Measurements from ENCODE around the gene SMYD3.
A peak's percentile ranks its signal among the peaks of the same experiment; 100 is the strongest.
"Not testable (repeated sequence)": the region's sequence is repeated elsewhere in the genome, so short reads cannot be mapped to it uniquely, and the experiment has no call there.

SMYD3 gene

DNA sequence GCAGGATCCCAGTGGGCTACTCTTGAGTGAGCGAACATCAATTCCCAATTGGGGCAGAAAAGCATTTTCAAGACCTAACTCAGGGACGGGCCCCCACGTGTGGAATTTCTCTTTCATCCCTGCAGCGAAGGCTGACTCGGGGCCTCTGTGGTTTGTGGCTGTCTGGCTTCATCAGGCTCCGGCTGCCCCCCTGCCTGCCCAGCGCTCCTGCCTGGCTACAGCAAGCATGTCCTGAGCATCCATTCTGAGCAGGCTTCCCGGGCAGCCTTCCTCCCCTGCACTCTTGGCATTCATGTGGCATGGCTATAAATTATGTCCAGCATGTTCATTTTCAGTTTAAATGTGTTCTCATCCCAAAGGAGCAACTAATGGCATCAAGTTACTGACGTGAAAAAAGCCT is 764.2 kb downstream of the SMYD3 start:
- peak; percentile 62 for DNase-seq

DNA sequence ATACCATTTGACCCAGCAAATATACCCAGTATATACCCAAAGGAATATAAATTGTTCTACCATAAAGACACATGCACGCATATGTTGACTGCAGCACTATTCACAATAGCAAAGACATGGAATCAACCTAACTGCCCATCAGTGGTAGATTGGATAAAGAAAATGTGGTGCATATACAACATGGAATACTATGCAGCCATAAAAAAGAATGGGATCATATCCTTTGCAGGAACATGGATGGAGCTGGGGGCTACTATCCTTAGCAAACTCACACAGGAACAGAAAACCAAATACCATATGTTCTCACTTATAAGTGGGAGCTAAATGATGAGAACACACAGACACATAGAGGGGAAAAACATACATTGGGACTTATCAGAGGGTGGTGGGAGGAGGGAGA is 766.7 kb downstream of the SMYD3 start:
- DNase-seq, result not testable (repeated sequence)

DNA sequence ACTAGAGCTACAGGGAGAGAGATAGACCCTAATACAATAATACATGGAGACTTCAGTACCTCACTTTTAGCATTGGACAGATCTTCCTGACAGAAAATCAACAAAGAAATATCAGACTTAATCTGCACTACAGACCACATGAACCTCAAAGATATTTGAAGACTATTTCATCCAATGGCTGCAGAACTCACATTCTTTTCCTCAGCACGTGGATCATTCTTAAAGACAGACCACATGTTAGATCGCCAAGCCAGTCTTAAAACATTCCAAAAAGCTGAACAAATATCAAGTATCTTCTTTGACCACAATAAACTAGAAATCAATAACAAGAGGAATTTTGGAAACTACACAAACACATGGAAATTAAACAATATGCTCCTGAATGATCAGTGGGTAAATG is 776.3 kb downstream of the SMYD3 start:
- DNase-seq, result no peak

DNA sequence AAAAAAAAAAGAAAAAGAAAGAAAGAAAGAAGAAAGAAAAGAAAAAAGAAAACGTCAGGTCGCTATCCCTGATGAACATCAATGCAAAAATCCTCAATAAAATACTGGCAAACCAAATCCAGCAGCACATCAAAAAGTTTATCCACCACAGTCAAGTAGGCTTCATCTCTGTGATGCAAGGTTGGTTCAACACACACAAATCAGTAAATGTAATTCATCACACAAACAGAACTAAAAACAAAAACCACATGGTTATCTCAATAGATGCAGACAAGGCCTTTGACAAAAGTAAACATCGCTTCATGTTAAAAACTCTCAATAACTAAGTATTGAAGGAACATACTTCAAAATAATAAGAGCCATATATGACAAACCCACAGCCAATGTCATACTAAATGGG is 779.0 kb downstream of the SMYD3 start:
- DNase-seq, result not testable (repeated sequence)

DNA sequence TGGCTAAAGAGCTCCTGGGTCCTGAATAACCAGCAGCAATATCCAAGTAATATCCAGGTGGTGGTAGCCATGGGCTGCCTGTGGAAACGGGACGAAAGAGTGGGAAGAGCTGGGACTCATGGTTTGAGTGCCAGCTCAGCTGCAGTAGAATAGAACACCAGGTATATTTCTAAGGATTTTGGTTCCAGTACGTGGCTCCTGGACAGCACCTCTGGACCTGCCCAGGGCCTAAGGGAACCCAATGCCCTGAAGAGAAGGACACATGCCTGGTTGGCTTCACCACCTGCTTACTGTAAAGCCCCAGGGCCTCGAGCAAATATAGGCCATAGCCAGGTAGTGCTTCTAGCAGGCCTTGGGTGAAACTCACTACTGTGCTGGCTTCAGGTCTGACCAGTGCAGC is 785.6 kb downstream of the SMYD3 start:
- DNase-seq, result no peak

DNA sequence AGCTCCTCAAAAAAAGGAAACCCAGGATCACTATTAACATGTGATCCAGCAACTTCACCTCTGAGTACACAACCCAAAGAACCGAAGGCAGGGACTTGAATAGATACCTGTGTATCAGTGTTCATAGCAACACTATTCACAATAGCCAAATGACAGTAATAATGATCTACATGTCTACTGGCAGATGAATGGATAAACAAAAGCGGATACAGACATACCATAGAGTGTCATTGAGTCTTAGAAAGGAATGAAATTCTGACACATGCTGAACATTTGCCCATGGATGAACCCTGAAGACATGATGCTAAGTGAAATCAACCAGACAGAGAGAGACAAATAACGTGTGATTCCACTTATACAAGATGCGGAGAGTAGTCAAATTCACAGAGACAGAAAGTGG is 788.1 kb downstream of the SMYD3 start:
- DNase-seq, result no peak

DNA sequence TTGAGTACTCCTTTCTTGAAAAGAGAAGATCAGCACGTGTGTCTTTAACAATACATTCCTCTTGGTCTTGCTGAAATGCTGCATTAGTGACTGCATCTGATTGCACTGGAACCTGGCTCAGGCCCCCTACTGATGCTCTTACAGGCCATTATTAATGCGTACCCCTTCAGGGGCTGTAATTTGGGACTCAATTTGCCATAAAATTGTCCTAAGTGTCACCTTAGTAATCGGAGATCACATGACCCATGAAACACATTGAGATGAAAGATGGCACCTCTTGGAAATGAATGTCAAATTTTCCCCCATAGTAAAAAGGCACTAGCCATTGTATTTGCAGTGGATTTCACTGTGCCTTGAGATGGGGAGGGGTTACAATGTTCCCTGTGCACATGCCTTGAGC is 789.0 kb downstream of the SMYD3 start:
- no peak for DNase-seq

DNA sequence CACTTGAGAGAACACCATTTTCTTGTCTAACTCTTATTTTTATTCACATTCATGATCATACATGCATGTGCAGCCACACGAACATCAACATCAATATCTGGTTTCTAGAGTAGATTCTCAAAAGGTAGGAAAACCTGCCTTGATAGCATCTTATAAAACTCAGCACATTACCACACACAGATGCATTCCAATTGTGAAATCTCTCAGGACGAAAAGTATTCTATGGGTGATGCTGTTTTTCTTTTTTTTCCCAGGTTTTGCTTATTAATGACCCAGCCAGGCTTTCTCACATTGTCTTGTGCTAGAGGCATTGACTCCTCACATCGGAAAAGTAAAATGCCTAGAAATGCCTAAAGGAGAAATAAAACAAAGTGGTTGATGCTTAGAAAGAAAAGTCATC is 789.5 kb downstream of the SMYD3 start:
- DNase-seq, result no peak

DNA sequence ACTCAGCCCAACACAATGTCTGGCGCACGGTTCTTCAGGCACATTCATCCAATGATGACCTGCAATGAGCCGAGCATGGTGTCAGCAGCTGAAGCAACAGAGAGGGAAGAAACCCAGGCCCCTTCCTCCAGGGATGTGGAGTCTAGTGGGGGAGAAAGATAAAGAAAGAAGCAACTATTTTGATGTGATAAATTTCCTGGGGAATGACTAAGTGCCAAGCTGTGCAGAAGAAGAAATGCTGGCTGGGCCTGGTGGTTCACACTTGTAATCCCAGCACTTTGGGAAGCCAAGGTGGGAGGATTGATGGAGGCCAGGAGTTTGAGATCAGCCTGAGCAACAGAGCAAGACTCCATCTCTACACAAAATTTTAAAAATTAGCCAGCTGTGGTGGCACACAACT is 790.5 kb downstream of the SMYD3 start:
- DNase-seq, result no peak

DNA sequence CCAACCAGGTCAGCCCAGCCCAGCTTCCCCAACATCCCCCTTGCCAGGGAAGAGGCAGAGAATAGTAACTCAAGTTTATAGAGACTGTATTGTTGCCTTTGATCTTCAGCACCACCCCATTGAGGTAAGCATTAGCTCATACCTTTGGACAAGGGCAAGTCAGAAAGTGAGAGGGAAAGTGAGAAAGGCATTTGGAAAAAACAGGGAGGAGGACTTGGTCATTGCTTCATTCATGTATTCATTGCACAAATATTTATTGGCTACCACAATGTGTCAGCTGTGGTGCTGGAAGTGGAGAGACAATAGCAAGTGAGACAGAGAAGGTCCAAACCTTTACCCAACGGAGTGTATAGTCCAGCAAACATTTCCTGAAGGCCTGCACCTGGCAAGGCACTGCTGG is 791.1 kb downstream of the SMYD3 start:
- DNase-seq, result no peak

DNA sequence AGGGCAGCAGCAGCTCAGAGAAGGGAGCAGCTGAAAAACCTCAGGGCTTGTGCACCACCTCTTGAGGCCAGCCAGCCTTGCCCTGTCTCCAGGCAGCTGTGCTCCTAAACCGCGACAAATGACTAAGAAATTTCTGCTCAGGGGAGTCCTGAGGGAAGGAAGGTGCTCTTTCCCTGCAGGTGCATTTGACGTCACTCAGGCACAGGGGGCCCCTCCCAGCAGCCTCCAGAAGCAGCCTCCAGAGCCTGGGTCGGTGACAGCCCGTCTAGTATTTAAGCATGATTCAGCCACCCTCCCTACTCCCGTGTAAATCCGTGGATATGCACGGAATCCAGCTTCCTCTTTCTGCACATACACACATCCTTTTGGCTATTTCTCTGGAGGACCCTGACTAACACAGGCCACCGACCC is 791.8 kb downstream of the SMYD3 start:
- DNase-seq, result no peak

DNA sequence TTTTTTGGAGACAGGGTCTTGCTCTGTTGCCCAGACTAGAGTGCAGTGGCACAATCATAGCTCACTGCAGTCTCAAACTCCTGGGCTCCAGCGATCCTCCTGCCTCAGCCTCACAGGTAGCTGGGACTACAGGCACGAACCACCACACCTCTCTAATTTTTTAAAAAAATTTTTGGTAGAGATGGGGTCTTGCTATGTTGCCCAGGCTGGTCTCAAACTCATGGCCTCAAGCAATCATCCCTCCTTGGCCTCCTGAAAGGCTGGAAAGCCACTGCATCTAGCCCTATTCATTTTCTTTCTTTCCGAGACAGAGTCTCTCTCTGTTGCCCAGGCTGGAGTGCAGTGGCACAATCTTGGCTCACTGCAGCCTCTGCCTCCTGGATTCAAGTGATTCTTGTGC is 793.1 kb downstream of the SMYD3 start:
- not testable (repeated sequence) for DNase-seq

DNA sequence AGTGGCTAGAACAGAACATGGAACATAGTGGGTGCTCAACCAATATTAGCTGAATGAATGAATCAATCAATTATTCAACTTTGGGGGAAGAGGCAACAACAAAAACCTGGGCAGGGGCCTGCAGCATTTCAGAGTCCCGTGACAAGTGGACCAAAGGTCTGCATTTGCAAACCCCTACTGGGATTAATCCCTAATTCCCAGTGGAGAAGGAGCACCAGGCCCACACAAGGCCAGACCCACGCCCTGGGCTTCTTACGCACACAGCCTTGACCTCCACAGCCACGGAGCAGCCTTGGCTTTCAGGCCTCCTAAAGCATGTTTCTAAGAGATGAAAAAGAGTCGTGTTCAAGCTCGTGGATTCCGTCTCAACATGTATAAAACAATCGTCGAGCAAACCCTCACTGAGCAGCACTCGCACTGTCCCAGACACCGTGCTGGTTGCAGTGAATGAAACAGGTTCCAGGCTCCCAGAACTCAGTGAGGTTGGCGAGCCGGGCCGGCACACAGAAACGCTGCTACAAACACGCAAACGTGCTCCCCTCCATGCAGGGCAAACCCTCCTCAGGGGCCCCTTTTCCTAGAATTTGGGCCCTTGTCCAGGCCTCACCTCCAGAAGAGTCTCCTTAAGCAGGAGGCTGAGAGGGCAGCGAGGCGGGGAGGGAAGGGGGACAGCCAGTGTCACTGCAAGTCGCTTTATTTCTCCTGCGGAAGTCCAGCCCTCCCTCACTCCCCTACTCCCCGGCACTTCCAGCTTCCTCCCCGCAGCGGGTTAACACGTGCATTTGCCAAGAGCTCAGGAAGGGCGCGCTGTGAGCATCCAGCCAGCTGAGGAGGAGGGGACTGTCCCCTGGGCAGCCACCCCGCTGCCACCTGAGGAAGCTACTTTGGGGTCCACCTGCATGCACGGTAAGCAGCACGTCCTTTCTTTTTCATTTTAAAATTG is 795.8 kb downstream of the SMYD3 start:
- DNase-seq, result no peak

DNA sequence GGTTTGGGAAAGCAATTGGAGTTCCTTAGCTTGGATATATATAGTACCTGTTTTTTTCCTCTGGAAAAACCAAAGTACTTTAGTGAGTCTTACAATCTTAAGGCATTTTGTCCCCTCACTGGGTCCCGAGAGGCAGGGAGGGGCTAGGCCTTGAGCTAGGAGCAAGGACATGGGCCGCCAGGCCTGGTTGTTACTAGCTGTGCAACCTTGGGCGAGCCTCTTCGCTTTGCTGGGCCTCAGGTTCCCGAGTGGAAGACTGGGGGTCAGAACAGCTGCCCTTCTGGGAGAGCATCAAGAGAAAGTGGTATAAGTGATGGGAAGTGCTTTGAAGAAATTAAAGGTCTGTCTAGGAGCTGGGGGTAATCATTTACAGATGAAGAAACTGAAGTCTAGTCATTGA is 799.1 kb downstream of the SMYD3 start:
- no peak for DNase-seq

DNA sequence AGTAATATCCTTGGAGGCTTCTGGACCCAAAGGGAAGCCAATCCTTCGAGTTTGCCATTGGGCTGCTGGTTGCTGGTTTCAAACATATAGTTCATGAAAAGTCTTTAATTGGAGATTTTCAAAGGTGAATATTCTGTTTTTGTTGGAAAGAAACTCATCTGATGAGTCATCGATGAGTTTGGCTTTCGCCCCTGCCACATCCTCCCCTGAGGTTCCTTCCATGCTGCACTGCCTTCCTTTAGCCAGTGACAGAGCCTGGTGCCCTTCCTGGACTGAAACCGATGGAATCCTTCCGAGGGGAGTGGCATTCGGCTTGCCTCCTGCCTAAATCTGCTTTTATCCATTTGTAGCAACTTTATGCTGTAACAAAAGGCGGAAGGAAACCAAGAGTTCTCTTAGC is 802.3 kb downstream of the SMYD3 start:
- DNase-seq, result no peak

DNA sequence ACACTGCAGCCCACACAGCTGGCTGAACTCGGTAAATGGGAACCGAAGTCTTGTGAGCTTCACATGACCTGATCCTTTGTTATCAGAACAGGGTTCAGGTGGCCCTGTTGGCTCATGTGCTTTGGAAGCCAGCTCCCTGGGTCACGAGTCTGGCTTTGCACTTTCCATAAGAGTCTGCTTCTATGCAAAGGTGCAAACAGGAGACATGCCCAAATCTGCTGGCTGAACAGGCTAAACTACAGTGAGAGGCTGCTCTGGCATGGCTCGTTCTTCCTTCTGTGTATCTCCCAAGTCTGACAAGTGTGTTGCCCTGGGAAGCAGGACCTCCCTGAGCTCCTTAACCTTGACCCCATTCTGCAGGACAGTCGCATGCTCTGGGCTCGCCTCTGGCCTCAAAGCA is 802.7 kb downstream of the SMYD3 start:
- DNase-seq, result no peak

DNA sequence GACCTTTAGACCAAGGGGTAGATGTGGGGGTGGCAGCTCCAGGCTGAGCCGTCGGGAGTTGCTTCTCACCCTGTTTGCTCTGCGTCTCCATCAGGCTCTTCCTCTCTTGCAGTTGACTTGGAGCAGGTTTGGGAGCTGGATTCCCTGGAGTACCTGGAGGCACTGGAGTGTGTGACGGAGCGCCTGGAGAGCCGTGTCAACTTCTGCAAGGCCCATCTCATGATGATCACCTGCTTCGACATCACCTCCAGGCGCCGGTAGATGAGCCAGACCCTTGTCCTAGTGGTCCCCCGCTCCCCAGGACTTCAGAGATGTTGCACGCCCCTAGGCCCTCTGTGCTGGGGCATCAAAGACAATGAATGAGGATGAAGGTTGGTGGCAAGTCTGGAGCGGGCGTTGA is 804.7 kb downstream of the SMYD3 start:
- no peak for DNase-seq

DNA sequence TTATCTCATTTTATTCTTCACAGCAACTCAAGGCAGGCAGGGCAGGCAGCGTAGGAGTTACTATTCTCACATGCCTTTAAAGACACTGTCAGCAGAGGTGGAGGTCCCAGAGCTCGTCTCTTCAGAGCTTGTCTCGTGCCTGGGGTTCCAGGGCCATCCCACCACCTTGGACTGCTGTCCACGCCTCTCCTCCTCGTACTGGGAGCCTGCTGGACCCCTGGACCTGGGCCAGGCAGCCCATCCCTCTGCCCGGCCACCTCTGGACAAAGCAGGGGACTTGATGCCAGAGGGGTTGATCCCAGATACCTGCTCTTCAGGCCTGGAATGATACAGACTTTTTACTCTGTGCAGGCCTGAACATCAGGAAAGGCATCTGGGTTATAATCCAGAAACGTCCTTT is 805.4 kb downstream of the SMYD3 start:
- DNase-seq, result no peak

DNA sequence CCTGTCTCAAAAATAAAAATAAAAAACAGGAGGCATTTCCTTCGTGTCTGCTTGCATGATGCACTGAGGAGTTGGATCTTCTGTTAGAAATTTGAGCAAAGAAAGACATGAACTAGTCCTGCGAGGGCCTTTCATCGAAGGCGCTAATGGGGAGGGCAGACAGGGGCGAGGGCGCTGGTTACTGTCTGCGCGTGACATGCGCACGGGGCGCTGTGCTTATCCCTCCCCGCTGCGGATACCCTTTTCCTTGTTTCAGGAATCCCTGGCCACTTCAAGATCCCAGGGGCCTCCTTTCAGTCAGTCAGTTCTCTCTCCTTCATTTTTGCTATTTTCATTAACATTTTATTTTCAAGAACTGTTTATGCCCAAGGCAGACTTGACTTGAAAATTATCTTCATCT is 806.4 kb downstream of the SMYD3 start:
- no peak for DNase-seq

Measured in femur (tissue), 1 donor.